Muscle layer of duodenum (tissue), 2 donors: ENCODE results near the gene MGA.

Experiments
- H3K27ac ChIP-seq: one replicate; pipeline ENCODE4 v1.7.0; 2013; ENCODE audit warnings: mild to moderate bottlenecking, low read length
- H3K27me3 ChIP-seq: one replicate; pipeline ENCODE4 v1.7.0; 2013; ENCODE audit warnings: low read depth, mild to moderate bottlenecking, control low read depth, low read length
- H3K36me3 ChIP-seq, 2 donors: one replicate each; pipeline ENCODE4 v1.7.0; 2013; ENCODE audit warnings: low read length in 2 of 2, control low read depth in 1 of 2, mild to moderate bottlenecking in 1 of 2; ENCODE audit not compliant: insufficient read depth in 2 of 2, control insufficient read depth in 1 of 2
- H3K4me1 ChIP-seq, 2 donors: one replicate each; pipeline ENCODE4 v1.7.0; 2013; ENCODE audit warnings: low read length in 2 of 2, mild to moderate bottlenecking in 2 of 2, control low read depth in 1 of 2, moderate library complexity in 1 of 2; ENCODE audit not compliant: insufficient read depth in 2 of 2, control insufficient read depth in 1 of 2
- H3K4me3 ChIP-seq, 2 donors: one replicate each; pipeline ENCODE4 v1.7.0; 2013; ENCODE audit warnings: low read length in 2 of 2, low read depth in 1 of 2, mild to moderate bottlenecking in 1 of 2
- H3K9me3 ChIP-seq, 2 donors: one replicate each; pipeline ENCODE4 v1.7.0; 2013; ENCODE audit warnings: low read length in 2 of 2, control low read depth in 1 of 2, mild to moderate bottlenecking in 1 of 2; ENCODE audit not compliant: control insufficient read depth in 1 of 2
- donor health status: healthy.

The MGA gene

GRCh38 chr15:41788262-41788661 is 128.1 kb downstream of the MGA start:
- peaks cover 29 to 40% of the 10 kb centered on the region in 2 donors for H3K4me1 ChIP-seq
- no peak overlapping the region for H3K4me3 ChIP-seq
- no peaks in the 10 kb centered on the region for H3K9me3 ChIP-seq
- no peak overlapping the region for H3K27ac ChIP-seq
- H3K27me3 ChIP-seq, result no peaks in the 10 kb centered on the region
- H3K36me3 ChIP-seq, result no peaks in the 10 kb centered on the region

- Histone ChIP-seq H3K27me3 (no peaks in the 10 kb centered on the region), H3K4me1 (peaks cover 29 to 40% of the 10 kb centered on the region in 2 donors), H3K4me3 (peak overlapping the region in 1 of 2 donors; percentile 5), H3K27ac (no peak overlapping the region), H3K36me3 (no peaks in the 10 kb centered on the region), H3K9me3 (no peaks in the 10 kb centered on the region)
These were observed 129.0 kb downstream of the MGA start for GRCh38 chr15:41789236-41789635.

GRCh38 chr15:41789662-41790061 is 129.5 kb downstream of the MGA start:
- Histone ChIP-seq H3K36me3 (no peaks in the 10 kb centered on the region), H3K9me3 (no peaks in the 10 kb centered on the region), H3K4me3 (no peak overlapping the region), H3K27ac (no peak overlapping the region), H3K27me3 (no peaks in the 10 kb centered on the region), H3K4me1 (peaks cover 29 to 40% of the 10 kb centered on the region in 2 donors)

- H3K36me3 ChIP-seq, result no peaks in the 10 kb centered on the region
- H3K27ac ChIP-seq, result no peak overlapping the region
- H3K4me1 ChIP-seq, result peaks cover 29 to 40% of the 10 kb centered on the region in 2 donors
- no peak overlapping the region for H3K4me3 ChIP-seq
- H3K27me3 ChIP-seq, result no peaks in the 10 kb centered on the region
- H3K9me3 ChIP-seq, result no peaks in the 10 kb centered on the region
These were observed 130.0 kb downstream of the MGA start for GRCh38 chr15:41790169-41790568.

GRCh38 chr15:41790756-41791546 is 130.7 kb downstream of the MGA start:
- Histone ChIP-seq H3K36me3 (no peaks in the 10 kb centered on the region), H3K4me1 (peaks cover 31 to 43% of the 10 kb centered on the region in 2 donors), H3K27me3 (no peaks in the 10 kb centered on the region), H3K4me3 (no peak overlapping the region), H3K9me3 (no peaks in the 10 kb centered on the region), H3K27ac (no peak overlapping the region)

GRCh38 chr15:41791547-41791937 is 131.3 kb downstream of the MGA start:
- Histone ChIP-seq H3K4me1 (peaks cover 37 to 48% of the 10 kb centered on the region in 2 donors), H3K27me3 (no peaks in the 10 kb centered on the region), H3K9me3 (no peaks in the 10 kb centered on the region), H3K36me3 (no peaks in the 10 kb centered on the region), H3K27ac (no peak overlapping the region), H3K4me3 (no peak overlapping the region)

GRCh38 chr15:41792000-41792637 is 131.9 kb downstream of the MGA start:
- Histone ChIP-seq H3K4me3 (no peak overlapping the region), H3K27ac (no peak overlapping the region), H3K27me3 (no peaks in the 10 kb centered on the region), H3K36me3 (no peaks in the 10 kb centered on the region), H3K9me3 (no peaks in the 10 kb centered on the region), H3K4me1 (peaks cover 37 to 54% of the 10 kb centered on the region in 2 donors)

- H3K4me3 ChIP-seq, result no peak overlapping the region
- H3K4me1 ChIP-seq, result peaks cover 27 to 53% of the 10 kb centered on the region in 2 donors
- H3K27ac ChIP-seq, result no peak overlapping the region
- no peaks in the 10 kb centered on the region for H3K27me3 ChIP-seq
- no peaks in the 10 kb centered on the region for H3K9me3 ChIP-seq
- no peaks in the 10 kb centered on the region for H3K36me3 ChIP-seq
These were observed 133.9 kb downstream of the MGA start for GRCh38 chr15:41794081-41794480.

GRCh38 chr15:41795996-41796856 is 136.0 kb downstream of the MGA start:
- H3K27ac ChIP-seq, result no peak overlapping the region
- no peak overlapping the region for H3K4me3 ChIP-seq
- no peaks in the 10 kb centered on the region for H3K27me3 ChIP-seq
- H3K4me1 ChIP-seq, result peaks cover 8 to 34% of the 10 kb centered on the region in 2 donors
- no peaks in the 10 kb centered on the region for H3K9me3 ChIP-seq
- H3K36me3 ChIP-seq, result peaks cover 0 to 5% of the 10 kb centered on the region in 2 donors

- Histone ChIP-seq H3K27ac (no peak overlapping the region), H3K27me3 (no peaks in the 10 kb centered on the region), H3K36me3 (peaks cover 0 to 10% of the 10 kb centered on the region in 2 donors)
These were observed 137.2 kb downstream of the MGA start for GRCh38 chr15:41797201-41797944.

More at GRCh38 chr15:41797201-41797944, 137.2 kb downstream of the MGA start:
- Histone ChIP-seq H3K4me3 (no peak overlapping the region), H3K9me3 (no peaks in the 10 kb centered on the region), H3K4me1 (peaks cover 8 to 24% of the 10 kb centered on the region in 2 donors)
